Right lobe of liver (tissue), 4 donors: Measurements from ENCODE around the gene DNMBP.

ENCODE experiments used
- POLR2A ChIP-seq: fragments of 450-650 bp; IDR thresholded peaks from one replicate; pipeline ENCODE4 v1.6.1; 2017; ENCODE audit warnings: antibody characterized with exemption, mild to moderate bottlenecking
- TF ChIP-seq, protein P1 (sequence below), 4 donors: fragments of 200-600 bp in 3 of 4; fragments of 450-650 bp in 1 of 4; IDR thresholded peaks; one replicate each; pipeline versions ENCODE4 v1.5.1 to v1.8.0; 2016 to 2022; ENCODE audit warnings: antibody characterized with exemption in 4 of 4, mild to moderate bottlenecking in 2 of 4
- donor health status: DM: no; HTN: no; CAD: no.
- donor health status: DM: no; HTN: no; CAD: no.
- donor health status: DM: no; HTN: yes; CAD: no.

DNA sequence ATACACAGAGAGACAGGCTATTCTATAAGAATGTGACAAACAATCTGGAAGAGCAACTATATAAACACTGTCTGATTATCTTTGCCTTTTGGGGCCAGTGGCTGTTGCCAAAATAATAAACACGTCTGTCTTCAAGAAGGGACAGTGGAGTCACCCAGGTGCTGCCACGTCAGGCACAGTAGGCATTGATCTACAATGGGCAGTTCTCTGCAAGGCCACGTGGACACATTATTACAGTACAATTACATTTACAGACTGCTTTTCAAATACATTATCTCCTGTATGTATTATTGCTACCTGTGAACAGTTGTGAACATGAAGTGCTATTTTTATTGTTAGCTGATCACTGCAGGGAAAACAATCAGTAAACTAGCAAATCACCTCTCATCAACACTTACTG lies 14.0 kb downstream of the DNMBP start:
- TF ChIP-seq, protein P1, sequence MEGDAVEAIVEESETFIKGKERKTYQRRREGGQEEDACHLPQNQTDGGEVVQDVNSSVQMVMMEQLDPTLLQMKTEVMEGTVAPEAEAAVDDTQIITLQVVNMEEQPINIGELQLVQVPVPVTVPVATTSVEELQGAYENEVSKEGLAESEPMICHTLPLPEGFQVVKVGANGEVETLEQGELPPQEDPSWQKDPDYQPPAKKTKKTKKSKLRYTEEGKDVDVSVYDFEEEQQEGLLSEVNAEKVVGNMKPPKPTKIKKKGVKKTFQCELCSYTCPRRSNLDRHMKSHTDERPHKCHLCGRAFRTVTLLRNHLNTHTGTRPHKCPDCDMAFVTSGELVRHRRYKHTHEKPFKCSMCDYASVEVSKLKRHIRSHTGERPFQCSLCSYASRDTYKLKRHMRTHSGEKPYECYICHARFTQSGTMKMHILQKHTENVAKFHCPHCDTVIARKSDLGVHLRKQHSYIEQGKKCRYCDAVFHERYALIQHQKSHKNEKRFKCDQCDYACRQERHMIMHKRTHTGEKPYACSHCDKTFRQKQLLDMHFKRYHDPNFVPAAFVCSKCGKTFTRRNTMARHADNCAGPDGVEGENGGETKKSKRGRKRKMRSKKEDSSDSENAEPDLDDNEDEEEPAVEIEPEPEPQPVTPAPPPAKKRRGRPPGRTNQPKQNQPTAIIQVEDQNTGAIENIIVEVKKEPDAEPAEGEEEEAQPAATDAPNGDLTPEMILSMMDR (IDR thresholded peaks at IDR 0.05): no peak
- no peak for TF ChIP-seq POLR2A
